Hepatocyte (in vitro differentiated cells): ENCODE measurements around the gene F2R.

Experiments
- EZH2 ChIP-seq: fragments of 200-600 bp; sonication (generic); IDR thresholded peaks from 2 replicates; pipeline ENCODE4 v1.6.1; 2016; ENCODE audit warnings: antibody characterized with exemption, mild to moderate bottlenecking, borderline replicate concordance
- EZH2phosphoT487 ChIP-seq: fragments of 200-600 bp; sonication (generic); IDR thresholded peaks from one replicate; pipeline ENCODE4 v1.6.1; 2018; ENCODE audit warnings: antibody characterized with exemption, mild to moderate bottlenecking, low read depth, moderate library complexity; ENCODE audit not compliant: unreplicated experiment, severe bottlenecking
- TF ChIP-seq, protein P1 (sequence below): fragments of 200-600 bp; sonication (generic); IDR thresholded peaks from 2 replicates; pipeline ENCODE4 v1.5.1; 2016; ENCODE audit warnings: antibody characterized with exemption, mild to moderate bottlenecking; ENCODE audit not compliant: poor library complexity

DNA sequence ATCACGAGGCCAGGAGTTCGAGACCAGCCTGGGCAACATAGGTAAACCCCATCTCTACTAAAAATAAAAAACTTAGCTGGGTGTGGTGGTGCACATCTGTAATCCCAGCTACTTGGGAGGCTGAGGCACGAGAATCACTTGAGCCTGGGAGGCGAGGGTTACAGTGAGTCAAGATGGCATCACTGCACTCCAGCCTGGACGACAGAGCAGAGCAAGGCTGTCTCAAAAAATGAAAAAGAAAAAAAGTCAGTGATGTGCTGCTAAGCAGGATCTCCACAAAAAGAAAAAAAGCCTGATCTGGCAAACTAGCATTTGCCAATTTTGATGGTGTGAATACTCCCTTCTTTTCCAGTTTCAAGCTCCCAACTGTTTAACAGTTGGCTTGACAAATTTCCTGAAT lies 21.9 kb downstream of the F2R start:
- TF ChIP-seq EZH2phosphoT487: no peak
- TF ChIP-seq, protein P1, sequence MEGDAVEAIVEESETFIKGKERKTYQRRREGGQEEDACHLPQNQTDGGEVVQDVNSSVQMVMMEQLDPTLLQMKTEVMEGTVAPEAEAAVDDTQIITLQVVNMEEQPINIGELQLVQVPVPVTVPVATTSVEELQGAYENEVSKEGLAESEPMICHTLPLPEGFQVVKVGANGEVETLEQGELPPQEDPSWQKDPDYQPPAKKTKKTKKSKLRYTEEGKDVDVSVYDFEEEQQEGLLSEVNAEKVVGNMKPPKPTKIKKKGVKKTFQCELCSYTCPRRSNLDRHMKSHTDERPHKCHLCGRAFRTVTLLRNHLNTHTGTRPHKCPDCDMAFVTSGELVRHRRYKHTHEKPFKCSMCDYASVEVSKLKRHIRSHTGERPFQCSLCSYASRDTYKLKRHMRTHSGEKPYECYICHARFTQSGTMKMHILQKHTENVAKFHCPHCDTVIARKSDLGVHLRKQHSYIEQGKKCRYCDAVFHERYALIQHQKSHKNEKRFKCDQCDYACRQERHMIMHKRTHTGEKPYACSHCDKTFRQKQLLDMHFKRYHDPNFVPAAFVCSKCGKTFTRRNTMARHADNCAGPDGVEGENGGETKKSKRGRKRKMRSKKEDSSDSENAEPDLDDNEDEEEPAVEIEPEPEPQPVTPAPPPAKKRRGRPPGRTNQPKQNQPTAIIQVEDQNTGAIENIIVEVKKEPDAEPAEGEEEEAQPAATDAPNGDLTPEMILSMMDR: no peak
- TF ChIP-seq EZH2: no peak
